Measurements from ENCODE around the gene NTSR2.

GRCh38 chr2:11655495-11655894 lies 14.5 kb downstream of the NTSR2 start:
- TF ChIP-seq CTCF (IDR thresholded peaks at IDR 0.05) (no peak), ZFX (IDR thresholded peaks at IDR 0.05; ENCODE audit: borderline replicate concordance) (no peak)

Measured in 22Rv1 (cell line).